Panc1 (cell line): ENCODE measurements around the gene STK10.

Source experiments
- CTCF ChIP-seq: fragments of 450-650 bp; IDR thresholded peaks from 2 replicates; pipeline ENCODE4 v1.5.1; 2017; ENCODE audit warnings: mild to moderate bottlenecking
- TCF7L2 ChIP-seq: IDR thresholded peaks from 2 replicates; pipeline ENCODE4 v1.6.1; 2011; ENCODE audit warnings: mild to moderate bottlenecking, low read depth, low read length, inconsistent platforms
- TF ChIP-seq, protein P1 (sequence below), 2 experiments: IDR thresholded peaks; 2 replicates each; pipeline ENCODE4 v1.6.1; 2011 to 2012; ENCODE audit warnings: low read depth in 2 of 2, control low read depth in 1 of 2, low read length in 1 of 2, mild to moderate bottlenecking in 1 of 2, moderate library complexity in 1 of 2; ENCODE audit not compliant: insufficient read depth in 1 of 2

GRCh38 chr5:172213126-172213525 lies 25.1 kb upstream of the STK10 start:
- TF ChIP-seq CTCF (no peak), TCF7L2 (no peak)
- TF ChIP-seq, protein P1, sequence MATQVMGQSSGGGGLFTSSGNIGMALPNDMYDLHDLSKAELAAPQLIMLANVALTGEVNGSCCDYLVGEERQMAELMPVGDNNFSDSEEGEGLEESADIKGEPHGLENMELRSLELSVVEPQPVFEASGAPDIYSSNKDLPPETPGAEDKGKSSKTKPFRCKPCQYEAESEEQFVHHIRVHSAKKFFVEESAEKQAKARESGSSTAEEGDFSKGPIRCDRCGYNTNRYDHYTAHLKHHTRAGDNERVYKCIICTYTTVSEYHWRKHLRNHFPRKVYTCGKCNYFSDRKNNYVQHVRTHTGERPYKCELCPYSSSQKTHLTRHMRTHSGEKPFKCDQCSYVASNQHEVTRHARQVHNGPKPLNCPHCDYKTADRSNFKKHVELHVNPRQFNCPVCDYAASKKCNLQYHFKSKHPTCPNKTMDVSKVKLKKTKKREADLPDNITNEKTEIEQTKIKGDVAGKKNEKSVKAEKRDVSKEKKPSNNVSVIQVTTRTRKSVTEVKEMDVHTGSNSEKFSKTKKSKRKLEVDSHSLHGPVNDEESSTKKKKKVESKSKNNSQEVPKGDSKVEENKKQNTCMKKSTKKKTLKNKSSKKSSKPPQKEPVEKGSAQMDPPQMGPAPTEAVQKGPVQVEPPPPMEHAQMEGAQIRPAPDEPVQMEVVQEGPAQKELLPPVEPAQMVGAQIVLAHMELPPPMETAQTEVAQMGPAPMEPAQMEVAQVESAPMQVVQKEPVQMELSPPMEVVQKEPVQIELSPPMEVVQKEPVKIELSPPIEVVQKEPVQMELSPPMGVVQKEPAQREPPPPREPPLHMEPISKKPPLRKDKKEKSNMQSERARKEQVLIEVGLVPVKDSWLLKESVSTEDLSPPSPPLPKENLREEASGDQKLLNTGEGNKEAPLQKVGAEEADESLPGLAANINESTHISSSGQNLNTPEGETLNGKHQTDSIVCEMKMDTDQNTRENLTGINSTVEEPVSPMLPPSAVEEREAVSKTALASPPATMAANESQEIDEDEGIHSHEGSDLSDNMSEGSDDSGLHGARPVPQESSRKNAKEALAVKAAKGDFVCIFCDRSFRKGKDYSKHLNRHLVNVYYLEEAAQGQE (IDR thresholded peaks at IDR 0.05; ENCODE audit: insufficient read depth in 1 of 2, low read depth in 2 of 2, low read length in 1 of 2), result no peak
